IMR-90 (cell line): ENCODE results near the gene MBTPS1. TPM values are rescaled to one million over a fixed set of nuclear protein-coding genes. Genes with fewer than 3 reads are reported as not detected.

Experiments
- ATAC-seq: fragments of 200-7000 bp; cut with Tn5 transposase; 2 replicates; pipeline ENCODE4 v1.9.1; 2020; ENCODE audit warnings: low read depth, mild to moderate bottlenecking, moderate library complexity
- BruUV-seq: library from RNA; stranded (reverse); fragments of 400-500 nt; replicated peaks from 2 replicates; lab custom pipeline; 2021; lab: Mats Ljungman, UMichigan
- CTCF ChIA-PET: fragments of 300-600 bp; formaldehyde crosslinking; extraction: SDS; loops from one replicate; lab custom pipeline; 2021; ENCODE audit warnings: antibody characterized with exemption; lab: Yijun Ruan, JAX
- POLR2A ChIA-PET: fragments of 300-600 bp; sonication (Branson Sonifier 250); formaldehyde crosslinking; loops from one replicate; lab custom pipeline; 2022; ENCODE audit warnings: antibody characterized with exemption; ENCODE audit not compliant: unreplicated experiment; lab: Charles Lee
- DNase-seq: peaks from one replicate; pipeline ENCODE4 v3.0.0; 2013
- H2AFZ ChIP-seq: replicated peaks from 2 replicates; pipeline ENCODE3; 2013; ENCODE audit warnings: low read length, mild to moderate bottlenecking; ENCODE audit not compliant: poor library complexity
- H2AK5ac ChIP-seq: 2 replicates; pipeline ENCODE4 v1.6.1; 2013; ENCODE audit warnings: low read depth, low read length, inconsistent platforms
- H2AK9ac ChIP-seq: replicated peaks from 2 replicates; pipeline ENCODE3; 2013; ENCODE audit warnings: mild to moderate bottlenecking, low read depth, low read length, moderate library complexity; ENCODE audit not compliant: poor library complexity
- H2BK120ac ChIP-seq: 2 replicates; pipeline ENCODE4 v1.6.1; 2013; ENCODE audit warnings: low read depth, low read length, inconsistent platforms
- H2BK15ac ChIP-seq: 3 replicates; pipeline ENCODE4 v1.6.1; 2013; ENCODE audit warnings: low read depth, low read length, inconsistent platforms
- H2BK20ac ChIP-seq: 2 replicates; pipeline ENCODE4 v1.6.1; 2013; ENCODE audit warnings: low read depth, mild to moderate bottlenecking, inconsistent platforms, low read length, moderate library complexity
- H2BK5ac ChIP-seq: 2 replicates; pipeline ENCODE4 v1.6.1; 2013; ENCODE audit warnings: mild to moderate bottlenecking, low read depth, low read length, inconsistent platforms; ENCODE audit not compliant: poor library complexity, severe bottlenecking
- H3K14ac ChIP-seq: replicated peaks from 2 replicates; pipeline ENCODE4 v1.6.1; 2013; ENCODE audit warnings: low read depth, low read length, inconsistent platforms
- H3K18ac ChIP-seq: 2 replicates; pipeline ENCODE4 v1.6.1; 2013; ENCODE audit warnings: low read depth, low read length, control low read depth
- H3K23ac ChIP-seq: 2 replicates; pipeline ENCODE4 v1.6.1; 2013; ENCODE audit warnings: low read depth, low read length, inconsistent platforms
- H3K27ac ChIP-seq: 2 replicates; pipeline ENCODE4 v1.5.1; 2013; ENCODE audit warnings: mild to moderate bottlenecking, control low read depth, low read length; ENCODE audit not compliant: insufficient read depth
- H3K27me3 ChIP-seq: 2 replicates; pipeline ENCODE4 v1.6.1; 2013; ENCODE audit warnings: low read length; ENCODE audit not compliant: control insufficient read depth, insufficient read depth
- H3K36me3 ChIP-seq: 2 replicates; pipeline ENCODE4 v1.6.1; 2013; ENCODE audit warnings: low read length, mixed read lengths; ENCODE audit not compliant: control insufficient read depth, insufficient read depth
- H3K4ac ChIP-seq: 2 replicates; pipeline ENCODE4 v1.6.1; 2013; ENCODE audit warnings: low read depth, low read length, inconsistent platforms
- H3K4me1 ChIP-seq: 2 replicates; pipeline ENCODE4 v1.6.1; 2013; ENCODE audit warnings: low read length, mixed read lengths; ENCODE audit not compliant: control insufficient read depth, insufficient read depth
- H3K4me2 ChIP-seq: 2 replicates; pipeline ENCODE4 v1.6.1; 2013; ENCODE audit warnings: low read depth, mild to moderate bottlenecking, control low read depth, low read length, moderate library complexity
- H3K4me3 ChIP-seq: 2 replicates; pipeline ENCODE4 v1.5.1; 2013; ENCODE audit warnings: low read depth, mild to moderate bottlenecking, control low read depth, low read length, moderate library complexity; ENCODE audit not compliant: insufficient read depth
- H3K56ac ChIP-seq: 2 replicates; pipeline ENCODE4 v1.6.1; 2013; ENCODE audit warnings: low read length, inconsistent platforms; ENCODE audit not compliant: insufficient read depth; ENCODE audit errors: extremely low read depth
- H3K79me1 ChIP-seq, 2 experiments: 2 replicates each; pipeline ENCODE4 v1.6.1; 2013; ENCODE audit warnings: low read length in 2 of 2, inconsistent platforms in 1 of 2, low read depth in 1 of 2
- H3K9ac ChIP-seq: 2 replicates; pipeline ENCODE4 v1.6.1; 2013; ENCODE audit warnings: low read depth, low read length, control low read depth
- H3K9me1 ChIP-seq: 2 replicates; pipeline ENCODE4 v1.6.1; 2013; ENCODE audit warnings: low read length, inconsistent platforms; ENCODE audit not compliant: insufficient read depth
- H3K9me3 ChIP-seq: 2 replicates; pipeline ENCODE4 v1.6.1; 2013; ENCODE audit warnings: low read length; ENCODE audit not compliant: control insufficient read depth, insufficient read depth
- H4K20me1 ChIP-seq: 2 replicates; pipeline ENCODE4 v1.6.1; 2013; ENCODE audit warnings: low read length, inconsistent platforms; ENCODE audit not compliant: insufficient read depth
- H4K5ac ChIP-seq: 2 replicates; pipeline ENCODE4 v1.6.1; 2013; ENCODE audit warnings: mild to moderate bottlenecking, low read depth, low read length, control low read depth
- H4K8ac ChIP-seq, 2 experiments: 2 replicates each; pipeline ENCODE4 v1.6.1; 2013; ENCODE audit warnings: low read depth in 2 of 2, low read length in 2 of 2, control low read depth in 1 of 2, inconsistent platforms in 1 of 2
- H4K91ac ChIP-seq: 2 replicates; pipeline ENCODE4 v1.6.1; 2013; ENCODE audit warnings: low read depth, low read length, inconsistent platforms; ENCODE audit not compliant: insufficient read depth
- BHLHE40 ChIP-seq: fragments of 150-350 bp; IDR thresholded peaks from 2 replicates; pipeline ENCODE4 v1.6.1; 2016; ENCODE audit warnings: mild to moderate bottlenecking, low read depth, low read length
- CHD1 ChIP-seq: IDR thresholded peaks from 2 replicates; pipeline ENCODE4 v1.6.1; 2012; ENCODE audit warnings: low read depth, low read length, improper control_type of control experiment
- MAZ ChIP-seq: IDR thresholded peaks from 2 replicates; pipeline ENCODE4 v1.6.1; 2012; ENCODE audit warnings: low read depth, mild to moderate bottlenecking, low read length, improper control_type of control experiment, moderate library complexity, borderline replicate concordance
- MXI1 ChIP-seq: IDR thresholded peaks from 2 replicates; pipeline ENCODE4 v1.6.1; 2012; ENCODE audit warnings: low read depth, mild to moderate bottlenecking, low read length, moderate library complexity, borderline replicate concordance
- NFE2L2 ChIP-seq: fragments of 150-350 bp; IDR thresholded peaks from 2 replicates; pipeline ENCODE4 v1.6.1; 2016; ENCODE audit warnings: low read depth, mild to moderate bottlenecking, low read length
- POLR2A ChIP-seq: IDR thresholded peaks from 2 replicates; pipeline ENCODE4 v1.6.1; 2012; ENCODE audit warnings: mild to moderate bottlenecking, low read depth, low read length
- RAD21 ChIP-seq: IDR thresholded peaks from 2 replicates; pipeline ENCODE4 v1.6.1; 2012; ENCODE audit warnings: low read length, improper control_type of control experiment
- RFX5 ChIP-seq: IDR thresholded peaks from 2 replicates; pipeline ENCODE4 v1.8.0; 2012; ENCODE audit warnings: low read depth, mild to moderate bottlenecking, low read length, moderate library complexity
- WGBS, 2 experiments: methylation state at CpG; one replicate each; pipeline versions ENCODE4 v1.1.5 to v1.1.7; 2013; ENCODE audit warnings: missing lambda C conversion rate in 2 of 2; ENCODE audit not compliant: insufficient read length in 1 of 2; ENCODE audit errors: extremely low coverage in 2 of 2; 5-methylcytosine and 5-hydroxymethylcytosine counted together
- dilution Hi-C: fragments of 300-500 bp; cut with HindIII; formaldehyde crosslinking; loops from one replicate; pipeline ENCODE4 v1.14.3; 2018; ENCODE audit warnings: low sequenced_read_pairs; ENCODE audit not compliant: unreplicated experiment
- in situ Hi-C: fragments of 300-500 bp; cut with MboI; formaldehyde crosslinking; loops from 3 replicates; pipeline ENCODE4 v1.14.3; 2019; ENCODE audit warnings: low sequenced_read_pairs, inconsistent platforms, mixed read lengths
- intact Hi-C: fragments of 100-400 bp; cut with micrococcal nuclease; formaldehyde crosslinking; loops from 2 replicates; pipeline ENCODE4 v1.10.0; 2022
- polyA plus RNA-seq, 3 experiments: library from polyadenylated mRNA; depleted of rRNA; stranded (reverse); fragments of >200 nt; gene quantifications; 2 replicates each; pipeline ENCODE4 v1.2.3, GENCODE V29; 2012; ENCODE audit warnings: low replicate concordance in 1 of 3
- total RNA-seq: library from RNA; depleted of rRNA; stranded (reverse); fragments of >200 nt; gene quantifications from 2 replicates; pipeline ENCODE4 v1.2.3, GENCODE V29; 2012
- TF ChIP-seq, protein P1 (sequence below): fragments of 150-350 bp; IDR thresholded peaks from 2 replicates; pipeline ENCODE4 v1.6.1; 2016; ENCODE audit warnings: low read depth, mild to moderate bottlenecking, low read length, moderate library complexity, borderline replicate concordance

MBTPS1 gene
- total and polyA plus RNA-seq, 2 of the 4 experiments (the other 2 are of a cell fraction), result 59.0 to 70.4 TPM

DNA sequence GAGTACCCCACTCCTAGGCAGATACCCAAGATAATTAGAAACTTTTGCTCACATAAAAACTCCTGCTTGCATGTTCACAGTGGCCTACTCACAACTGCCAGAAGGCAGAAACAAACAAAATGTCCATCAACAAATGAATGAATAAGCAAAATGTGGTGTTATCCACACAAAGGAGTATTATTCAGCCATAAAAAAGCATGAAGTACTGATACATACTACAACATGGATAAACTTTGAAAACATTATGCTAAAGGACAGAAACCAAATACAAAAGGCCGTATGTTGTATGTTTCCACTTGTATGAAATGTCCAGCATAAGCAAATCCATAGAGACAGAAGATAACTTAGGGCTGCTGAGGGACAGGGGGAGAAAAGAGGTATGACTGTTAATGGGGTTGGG lies 26.3 kb upstream of the MBTPS1 start:
- Histone ChIP-seq H3K36me3 (no peaks in the 10 kb centered on the region), H2AK5ac (no peak overlapping the region), H2AK9ac (no peak overlapping the region), H4K5ac (no peak overlapping the region), H2BK5ac (no peak overlapping the region), H3K4ac (no peak overlapping the region), H3K4me3 (no peak overlapping the region), H3K9me1 (peaks cover 16% of the 10 kb centered on the region), H3K27me3 (peaks cover 8% of the 10 kb centered on the region), H4K8ac (no peak overlapping the region), H3K14ac (no peak overlapping the region), H4K91ac (no peak overlapping the region), H3K4me1 (peaks cover 15% of the 10 kb centered on the region), H3K23ac (no peak overlapping the region), H3K9ac (no peak overlapping the region), H3K56ac (no peak overlapping the region), H2AFZ (no peak overlapping the region), H3K9me3 (no peaks in the 10 kb centered on the region), H3K79me1 (peaks cover 23 to 51% of the 10 kb centered on the region in 2 experiments), H2BK15ac (no peak overlapping the region), H3K18ac (no peak overlapping the region), H4K20me1 (peaks cover 13% of the 10 kb centered on the region; the same call in 1 of the 2 replicates), H3K27ac (no peak overlapping the region), H2BK120ac (no peak overlapping the region), H3K4me2 (no peak overlapping the region), H2BK20ac (no peak overlapping the region)
- POLR2A ChIA-PET, result no interaction called here
- TF ChIP-seq POLR2A (no peak), RFX5 (no peak), CHD1 (no peak), MAZ (no peak), BHLHE40 (no peak), NFE2L2 (no peak), MXI1 (no peak), RAD21 (no peak)
- TF ChIP-seq, protein P1, sequence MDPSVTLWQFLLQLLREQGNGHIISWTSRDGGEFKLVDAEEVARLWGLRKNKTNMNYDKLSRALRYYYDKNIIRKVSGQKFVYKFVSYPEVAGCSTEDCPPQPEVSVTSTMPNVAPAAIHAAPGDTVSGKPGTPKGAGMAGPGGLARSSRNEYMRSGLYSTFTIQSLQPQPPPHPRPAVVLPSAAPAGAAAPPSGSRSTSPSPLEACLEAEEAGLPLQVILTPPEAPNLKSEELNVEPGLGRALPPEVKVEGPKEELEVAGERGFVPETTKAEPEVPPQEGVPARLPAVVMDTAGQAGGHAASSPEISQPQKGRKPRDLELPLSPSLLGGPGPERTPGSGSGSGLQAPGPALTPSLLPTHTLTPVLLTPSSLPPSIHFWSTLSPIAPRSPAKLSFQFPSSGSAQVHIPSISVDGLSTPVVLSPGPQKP, result no peak
- DNase-seq (no peak), ATAC-seq (no peak)
- BruUV-seq, result no TSS peak
- CTCF ChIA-PET, result no interaction called here
- intact Hi-C loops (no loop called here), in situ Hi-C loops (no loop called here), dilution Hi-C loops (no loop called here)
- no CpG with 5 or more reads among the region's 1 CpG for WGBS, 2 experiments
